ENCODE measurements around the gene DIP2C.
A peak's percentile ranks its signal among the peaks of the same experiment; 100 is the strongest.
"Not testable (repeated sequence)": the region's sequence is repeated elsewhere in the genome, so short reads cannot be mapped to it uniquely, and the experiment has no call there.

Gene DIP2C

GRCh38 chr10:381805-382204 lies 307.7 kb downstream of the DIP2C start:
- no peak for FAIRE-seq

- FAIRE-seq: no peak
These were observed 308.1 kb downstream of the DIP2C start for GRCh38 chr10:381346-381745.

DNA sequence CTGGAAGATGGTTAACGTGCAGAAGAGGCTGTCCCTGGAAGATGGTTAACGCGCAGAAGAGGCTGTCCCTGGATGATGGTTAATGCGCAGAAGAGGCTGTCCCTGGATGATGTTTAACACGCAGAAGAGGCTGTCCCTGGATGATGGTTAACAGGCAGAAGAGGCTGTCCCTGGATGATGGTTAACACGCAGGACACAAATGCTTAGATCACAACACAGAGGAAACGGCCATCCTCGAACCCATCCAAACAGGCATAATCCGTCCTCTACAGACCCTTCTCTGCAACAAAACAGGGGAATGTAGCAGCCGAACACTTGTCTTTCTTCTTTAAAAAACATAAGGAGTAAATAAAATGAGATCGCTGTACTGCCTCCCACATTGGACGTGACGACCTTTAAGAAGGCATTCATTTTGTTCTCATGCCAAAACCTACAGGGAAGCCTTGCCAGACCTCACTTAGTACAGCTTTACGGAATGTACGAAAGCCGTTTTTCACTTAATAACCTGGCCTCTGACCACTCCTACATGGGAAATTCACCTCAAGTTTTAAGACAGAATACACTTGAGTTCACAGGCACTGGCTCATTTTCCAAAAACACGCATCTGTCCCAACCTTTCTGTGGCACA lies 309.0 kb downstream of the DIP2C start:
- no peak for FAIRE-seq

GRCh38 chr10:378930-379704 lies 310.4 kb downstream of the DIP2C start:
- no peak for FAIRE-seq

DNA sequence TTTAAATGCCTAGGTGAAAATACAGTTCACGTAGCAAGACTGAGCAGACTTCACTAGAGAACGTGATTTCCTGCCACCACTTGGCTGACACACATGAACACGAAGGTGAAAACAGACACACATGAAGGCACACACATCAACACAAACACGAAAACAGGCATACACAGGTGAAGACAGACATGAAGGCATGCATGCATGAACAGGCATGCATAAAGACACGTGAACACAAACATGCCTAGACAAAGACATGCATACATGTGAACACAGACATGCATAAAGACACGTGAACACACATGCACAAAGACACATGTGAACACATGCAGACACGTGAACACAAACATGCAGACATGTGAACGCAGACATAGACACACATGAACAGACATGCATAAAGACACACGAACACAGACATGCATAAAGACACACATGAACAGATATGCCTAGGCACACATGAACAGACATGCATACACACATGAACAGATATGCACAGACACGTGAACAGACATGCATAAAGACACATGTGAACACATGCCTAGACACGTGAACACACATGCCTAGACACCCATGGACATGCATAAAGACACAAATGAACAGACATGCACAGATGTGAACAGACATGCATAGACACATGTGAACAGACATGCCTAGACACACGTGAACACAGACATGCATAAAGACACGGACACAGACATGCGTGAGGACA lies 311.1 kb downstream of the DIP2C start:
- FAIRE-seq: no peak

GRCh38 chr10:377228-377627 lies 312.2 kb downstream of the DIP2C start:
- no peak for FAIRE-seq

GRCh38 chr10:375815-376505 lies 313.5 kb downstream of the DIP2C start:
- no peak for FAIRE-seq

- FAIRE-seq: no peak
These were observed 315.1 kb downstream of the DIP2C start for GRCh38 chr10:374354-374753.

DNA sequence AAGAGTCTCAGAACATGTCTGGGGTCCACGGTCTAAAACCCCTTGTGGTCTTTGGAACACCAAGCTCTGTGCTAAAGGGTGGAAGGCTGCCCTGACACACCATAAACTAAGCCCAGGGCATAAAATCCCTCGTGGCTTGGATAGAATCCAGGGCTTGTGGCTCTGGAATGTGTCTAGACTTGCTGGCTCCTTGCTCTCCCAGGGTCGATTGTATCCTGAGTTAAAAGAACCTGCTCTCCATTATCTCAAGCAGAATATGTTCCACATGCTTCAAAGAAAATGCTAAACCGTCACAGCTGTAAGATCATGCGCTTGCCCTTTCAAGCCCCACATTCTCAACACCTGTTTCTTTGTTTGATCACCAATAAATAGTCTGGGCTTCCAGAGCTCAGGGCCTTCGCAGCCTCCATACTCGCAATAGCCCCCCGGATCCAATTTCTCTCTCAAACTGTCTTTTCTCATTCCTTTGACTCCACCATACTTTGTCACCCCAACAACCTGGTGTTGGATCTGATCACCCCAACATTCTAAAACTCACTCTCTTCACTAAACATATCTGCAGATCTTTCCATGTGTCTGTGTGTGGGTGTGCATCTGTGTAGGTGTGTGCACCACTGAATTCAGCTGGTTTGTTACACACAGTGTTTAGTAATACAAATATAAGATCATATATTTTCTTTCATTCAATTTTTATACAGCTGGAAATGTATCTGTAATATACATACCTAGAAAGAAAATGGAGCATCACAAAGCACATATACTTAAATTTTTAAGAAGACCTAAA lies 315.8 kb downstream of the DIP2C start:
- no peak for FAIRE-seq

DNA sequence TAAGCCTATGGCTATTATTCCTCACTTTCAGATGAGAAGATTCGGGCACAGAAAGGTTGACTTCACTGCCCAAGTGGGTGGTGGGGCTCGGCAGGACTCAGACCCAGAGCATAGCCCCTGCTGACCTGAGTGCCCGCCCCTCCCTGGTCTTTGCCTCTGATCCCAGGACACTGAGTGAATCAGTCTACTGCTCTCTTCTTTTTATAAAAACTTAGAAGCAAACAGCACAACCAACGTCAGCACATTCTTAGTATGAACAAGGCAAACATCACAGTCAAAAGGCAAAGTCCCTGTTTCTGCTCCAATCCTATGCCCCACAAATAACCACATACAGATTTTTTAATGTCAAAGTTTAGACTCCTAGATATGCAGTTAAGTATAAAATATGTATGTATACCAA lies 316.5 kb downstream of the DIP2C start:
- no peak for FAIRE-seq

DNA sequence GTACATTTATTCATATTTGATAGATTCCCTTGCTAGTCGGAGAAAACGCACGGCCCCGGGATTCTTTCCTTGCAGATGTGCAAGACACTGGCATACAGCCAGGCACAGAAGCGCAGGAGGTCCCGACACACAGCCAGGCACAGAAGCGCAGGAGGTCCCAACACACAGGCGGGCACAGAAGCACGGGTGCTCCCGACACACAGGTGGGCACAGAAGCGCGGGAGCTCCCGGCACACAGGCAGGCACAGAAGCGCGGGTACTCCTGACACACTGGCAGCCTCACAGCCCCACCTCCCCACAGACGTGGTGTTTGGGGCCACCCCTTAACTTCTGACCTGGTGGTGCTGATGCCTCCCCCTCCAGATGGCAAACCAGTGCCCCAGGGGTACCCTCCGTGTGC lies 316.9 kb downstream of the DIP2C start:
- no peak for FAIRE-seq

GRCh38 chr10:371515-371914 lies 318.0 kb downstream of the DIP2C start:
- FAIRE-seq: no peak

- FAIRE-seq: peak; percentile 13
These were observed 319.0 kb downstream of the DIP2C start for GRCh38 chr10:370449-370825.

GRCh38 chr10:369684-370448 lies 319.6 kb downstream of the DIP2C start:
- FAIRE-seq: no peak

- FAIRE-seq: no peak
These were observed 320.2 kb downstream of the DIP2C start for GRCh38 chr10:369221-369683.

DNA sequence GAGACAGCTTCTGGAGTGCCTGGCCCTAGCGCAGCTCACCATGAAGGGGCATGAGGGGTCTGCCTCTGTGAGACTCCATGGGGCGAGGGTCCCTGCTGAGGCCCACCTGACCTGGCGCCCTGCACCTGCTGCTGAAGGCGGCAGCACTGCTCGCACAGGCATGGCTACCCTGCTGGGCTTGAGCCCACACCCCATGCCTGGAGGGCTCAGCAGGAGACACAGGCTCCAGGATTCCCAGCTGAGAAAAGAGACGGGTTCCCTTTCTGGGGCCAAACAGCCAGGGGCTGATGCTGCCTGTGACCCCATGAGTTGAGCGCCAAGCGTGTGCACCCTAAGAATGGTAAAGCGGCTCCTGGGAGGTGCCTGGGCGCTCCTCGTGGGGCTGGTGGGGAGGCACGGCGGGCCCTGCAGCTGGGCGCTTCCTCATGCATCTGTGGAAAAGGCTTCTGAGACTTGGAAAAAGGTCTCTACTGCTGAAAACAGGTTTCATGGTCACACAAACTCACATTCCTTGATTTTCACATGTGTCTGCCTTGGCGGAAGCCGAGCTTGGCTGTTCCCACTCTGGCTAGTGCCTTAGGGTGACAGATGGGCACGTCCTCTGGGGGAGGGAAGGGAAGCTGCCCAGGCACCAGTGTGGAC lies 320.8 kb downstream of the DIP2C start:
- no peak for FAIRE-seq

DNA sequence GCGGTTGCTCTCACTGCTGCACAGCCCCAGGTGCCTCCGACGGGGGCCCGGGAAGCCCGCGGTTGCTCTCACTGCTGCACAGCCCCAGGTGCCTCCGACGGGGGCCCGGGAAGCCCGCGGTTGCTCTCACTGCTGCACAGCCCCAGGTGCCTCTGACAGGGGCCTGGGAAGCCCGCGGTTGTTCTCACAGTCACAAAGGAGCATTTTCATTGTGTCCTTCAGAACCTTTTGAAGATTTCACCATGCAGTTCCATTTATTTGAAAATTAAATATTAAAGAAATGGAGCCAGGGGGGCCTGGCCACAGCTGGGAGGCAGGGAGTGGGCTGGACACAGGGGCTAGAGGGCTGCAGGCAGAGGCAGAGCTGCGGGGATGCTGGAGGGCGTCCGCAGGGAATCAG lies 321.4 kb downstream of the DIP2C start:
- not testable (repeated sequence) for FAIRE-seq

- no peak for FAIRE-seq
These were observed 321.8 kb downstream of the DIP2C start for GRCh38 chr10:367636-368035.

DNA sequence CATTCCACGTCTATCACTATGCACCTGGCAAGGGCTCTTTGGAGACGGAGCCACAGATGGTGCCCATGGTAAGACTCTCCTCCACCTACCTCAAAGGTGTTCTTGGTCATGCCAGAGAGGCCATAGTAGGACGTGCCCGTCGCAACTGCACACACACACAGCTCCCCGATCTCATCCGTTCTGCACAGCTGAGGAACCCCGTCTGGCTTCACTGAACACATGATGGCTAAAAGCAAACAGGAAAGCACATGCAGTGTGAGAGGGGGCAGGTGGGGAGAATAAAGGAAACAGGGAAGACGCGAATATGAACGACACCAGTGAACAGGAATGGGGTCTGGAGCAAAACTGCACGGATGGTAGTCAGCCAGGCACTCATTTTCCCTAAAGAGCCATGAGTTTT lies 323.3 kb downstream of the DIP2C start:
- no peak for FAIRE-seq

- FAIRE-seq: no peak
These were observed 325.1 kb downstream of the DIP2C start for GRCh38 chr10:364267-364775.

GRCh38 chr10:363152-363551 lies 326.3 kb downstream of the DIP2C start:
- FAIRE-seq: no peak
